Adipocyte (in vitro differentiated cells): ENCODE data around the gene SHROOM3.
A peak's percentile ranks its signal among the peaks of the same experiment; 100 is the strongest.

Source experiments
- DNase-seq: peaks from one replicate; pipeline ENCODE4 v3.0.0-alpha.2; 2015; ENCODE audit warnings: low read depth
- H3K27me3 ChIP-seq: replicated peaks from 2 replicates; pipeline ENCODE4 v1.7.0; 2013; ENCODE audit warnings: mild to moderate bottlenecking, low read length, moderate library complexity; ENCODE audit not compliant: control insufficient read depth, insufficient read depth
- H3K36me3 ChIP-seq: 2 replicates; pipeline ENCODE4 v1.7.0; 2013; ENCODE audit warnings: low read length, mild to moderate bottlenecking, moderate library complexity; ENCODE audit not compliant: control insufficient read depth, insufficient read depth, severe bottlenecking
- H3K4me1 ChIP-seq: 2 replicates; pipeline ENCODE4 v1.7.0; 2013; ENCODE audit warnings: mild to moderate bottlenecking, low read length, moderate library complexity; ENCODE audit not compliant: control insufficient read depth, insufficient read depth
- H3K4me3 ChIP-seq: 2 replicates; pipeline ENCODE4 v1.7.0; 2013; ENCODE audit warnings: mild to moderate bottlenecking, low read length, moderate library complexity
- H3K9ac ChIP-seq: 2 replicates; pipeline ENCODE4 v1.7.0; 2013; ENCODE audit warnings: mild to moderate bottlenecking, low read length, moderate library complexity
- H3K9me3 ChIP-seq: 2 replicates; pipeline ENCODE4 v1.7.0; 2013; ENCODE audit warnings: mild to moderate bottlenecking, low read length, moderate library complexity; ENCODE audit not compliant: control insufficient read depth

Gene SHROOM3

DNA sequence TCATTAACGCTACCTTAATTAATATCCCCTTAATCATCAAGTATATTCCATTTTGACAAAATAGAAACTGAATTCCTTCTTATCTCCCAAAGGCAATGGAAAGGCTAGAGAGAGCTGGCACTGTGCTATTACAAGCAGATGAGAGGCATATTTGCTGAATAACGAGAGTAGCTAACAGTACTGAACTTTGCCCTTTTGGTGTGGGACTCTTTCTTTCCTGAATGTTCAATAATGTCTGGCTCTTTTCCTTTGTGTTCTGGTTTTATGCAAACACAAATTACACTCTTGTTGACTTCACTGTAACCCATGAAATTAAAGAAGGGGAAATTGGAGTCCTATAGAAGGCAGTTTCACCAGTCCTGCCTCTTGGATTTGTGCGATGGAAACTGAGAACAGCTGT is 63.5 kb downstream of the SHROOM3 start:
- no peaks in the 10 kb centered on the region for H3K36me3 ChIP-seq
- no peak overlapping the region for H3K4me3 ChIP-seq
- no peaks in the 10 kb centered on the region for H3K9me3 ChIP-seq
- peaks cover 15% of the 10 kb centered on the region for H3K27me3 ChIP-seq
- DNase-seq: no peak
- no peak overlapping the region for H3K9ac ChIP-seq
- H3K4me1 ChIP-seq: peaks cover 10% of the 10 kb centered on the region

DNA sequence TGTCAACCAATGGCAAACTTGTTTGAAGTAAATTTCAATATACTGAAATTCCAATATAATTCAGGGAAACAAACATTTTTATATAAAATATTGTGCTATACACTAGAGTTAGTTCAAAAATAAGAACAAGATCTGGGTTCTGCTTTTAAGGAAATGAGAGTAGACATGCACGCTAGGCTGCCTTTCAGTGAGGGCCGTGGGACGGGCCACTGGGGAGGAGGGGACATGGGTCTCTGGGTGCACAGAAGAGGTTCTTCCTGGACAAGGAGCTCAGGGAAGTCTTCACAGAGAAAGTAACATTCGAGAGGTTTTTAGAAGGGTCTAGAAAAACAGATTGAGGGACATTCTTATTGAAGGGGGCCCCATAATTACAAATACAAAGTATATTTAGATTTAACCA is 64.4 kb downstream of the SHROOM3 start:
- H3K27me3 ChIP-seq: peaks cover 18% of the 10 kb centered on the region
- peaks cover 10% of the 10 kb centered on the region for H3K4me1 ChIP-seq
- DNase-seq: no peak
- H3K36me3 ChIP-seq: no peaks in the 10 kb centered on the region
- no peak overlapping the region for H3K4me3 ChIP-seq
- no peak overlapping the region for H3K9ac ChIP-seq
- H3K9me3 ChIP-seq: no peaks in the 10 kb centered on the region

DNA sequence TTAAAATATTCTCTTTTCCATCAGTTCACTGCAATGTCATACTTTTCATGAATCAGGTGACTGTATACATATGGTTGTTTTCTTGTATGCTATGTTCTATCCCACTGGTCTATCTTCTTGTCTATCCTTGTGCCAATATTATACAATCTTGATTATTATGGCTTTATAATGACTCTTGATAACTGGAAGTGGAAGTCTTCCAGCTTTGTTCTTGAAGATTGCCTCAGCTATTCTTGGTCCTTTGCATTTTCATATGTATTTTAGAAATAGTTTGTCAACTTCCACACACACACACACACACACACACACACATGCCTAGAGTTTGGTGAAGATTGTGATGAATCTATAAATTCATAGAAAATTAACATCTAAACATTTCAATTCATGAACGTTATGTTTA is 67.9 kb downstream of the SHROOM3 start:
- no peak overlapping the region for H3K4me3 ChIP-seq
- no peaks in the 10 kb centered on the region for H3K9me3 ChIP-seq
- peaks cover 10% of the 10 kb centered on the region for H3K27me3 ChIP-seq
- peaks cover 7% of the 10 kb centered on the region for H3K4me1 ChIP-seq
- DNase-seq: no peak
- no peaks in the 10 kb centered on the region for H3K36me3 ChIP-seq
- no peak overlapping the region for H3K9ac ChIP-seq

DNA sequence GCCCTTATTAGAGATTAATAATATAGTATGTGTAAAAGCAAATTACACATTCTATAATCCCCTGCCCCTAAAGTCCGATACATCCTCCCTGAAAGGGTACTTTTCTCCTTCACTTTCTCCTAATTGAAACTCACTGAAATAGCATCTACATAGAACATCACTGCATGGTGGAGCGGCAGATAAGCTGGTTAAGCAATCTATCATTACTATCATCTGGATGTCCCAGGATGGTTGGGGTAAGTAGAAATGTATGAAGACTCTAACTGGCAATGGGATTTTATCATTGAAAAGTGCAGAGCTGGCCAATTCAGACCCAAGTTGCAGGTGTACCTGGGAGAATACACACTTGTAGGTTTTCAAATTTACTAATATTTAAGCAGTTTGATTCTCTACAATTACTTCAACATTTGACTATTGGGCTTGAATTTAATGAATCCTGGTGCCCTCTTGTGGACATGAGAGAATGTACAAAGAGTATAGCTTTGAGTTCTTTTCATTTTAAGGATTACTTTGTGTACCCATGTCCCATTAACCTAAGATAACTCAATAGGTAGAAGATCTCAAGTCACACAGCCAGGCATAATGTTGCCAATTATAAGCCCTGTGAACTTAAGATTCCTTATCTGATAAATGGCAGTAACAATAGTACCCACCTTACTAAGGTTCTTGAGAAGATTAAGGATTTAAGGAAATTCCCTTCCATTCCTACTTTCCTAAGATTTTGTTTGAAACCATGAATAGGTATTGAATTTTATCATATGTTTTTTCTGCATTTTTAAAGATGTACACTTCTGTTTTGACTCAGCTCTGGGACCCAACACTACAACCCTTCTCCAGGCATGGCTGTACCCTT is 69.8 kb downstream of the SHROOM3 start:
- H3K27me3 ChIP-seq: peaks cover 10% of the 10 kb centered on the region
- no peak overlapping the region for H3K9ac ChIP-seq
- DNase-seq: peak; percentile 84
- H3K4me3 ChIP-seq: no peak overlapping the region
- no peaks in the 10 kb centered on the region for H3K9me3 ChIP-seq
- no peaks in the 10 kb centered on the region for H3K4me1 ChIP-seq
- no peaks in the 10 kb centered on the region for H3K36me3 ChIP-seq

DNA sequence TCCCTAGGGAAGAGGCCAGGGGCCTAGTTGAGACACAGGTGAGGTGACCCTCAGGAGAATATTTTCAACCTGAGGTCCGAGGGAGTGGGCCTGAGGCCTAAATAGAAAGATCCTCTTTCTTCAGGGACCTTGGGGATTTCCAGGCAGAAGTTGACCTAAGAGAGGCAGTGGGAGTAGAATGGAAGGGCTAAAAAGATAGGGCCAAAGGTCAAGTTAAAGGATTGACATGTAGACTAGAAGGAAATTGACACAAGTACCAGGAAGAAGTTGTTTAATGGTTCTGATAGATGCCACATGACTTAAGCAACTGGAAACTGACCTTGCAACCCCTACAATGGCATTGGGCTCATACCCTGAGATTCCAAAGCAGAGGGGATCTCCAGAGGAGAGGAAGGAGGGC is 76.9 kb downstream of the SHROOM3 start:
- Histone ChIP-seq H3K9me3 (no peaks in the 10 kb centered on the region), H3K36me3 (no peaks in the 10 kb centered on the region), H3K27me3 (no peaks in the 10 kb centered on the region), H3K9ac (peak overlapping the region; percentile 18), H3K4me1 (no peaks in the 10 kb centered on the region), H3K4me3 (no peak overlapping the region)
- no peak for DNase-seq

DNA sequence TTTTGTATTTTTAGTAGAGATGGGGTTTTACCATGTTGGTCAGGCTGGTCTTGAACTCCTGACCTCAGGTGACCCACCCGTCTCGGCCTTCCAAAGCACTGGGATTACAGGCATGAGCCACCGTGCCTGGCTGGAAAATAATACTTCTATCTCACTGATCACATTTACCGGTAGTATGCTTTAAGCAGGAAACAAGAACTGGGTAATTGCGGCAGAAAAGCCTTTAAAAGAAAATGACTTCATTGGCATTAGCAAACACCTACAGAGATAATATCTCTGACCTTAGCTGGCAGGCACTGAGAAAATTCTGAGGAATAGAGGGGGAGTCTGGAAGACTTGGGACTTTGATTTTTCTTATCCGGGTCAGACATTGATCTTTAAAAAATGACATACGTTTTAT is 78.5 kb downstream of the SHROOM3 start:
- H3K4me3 ChIP-seq: no peak overlapping the region

DNA sequence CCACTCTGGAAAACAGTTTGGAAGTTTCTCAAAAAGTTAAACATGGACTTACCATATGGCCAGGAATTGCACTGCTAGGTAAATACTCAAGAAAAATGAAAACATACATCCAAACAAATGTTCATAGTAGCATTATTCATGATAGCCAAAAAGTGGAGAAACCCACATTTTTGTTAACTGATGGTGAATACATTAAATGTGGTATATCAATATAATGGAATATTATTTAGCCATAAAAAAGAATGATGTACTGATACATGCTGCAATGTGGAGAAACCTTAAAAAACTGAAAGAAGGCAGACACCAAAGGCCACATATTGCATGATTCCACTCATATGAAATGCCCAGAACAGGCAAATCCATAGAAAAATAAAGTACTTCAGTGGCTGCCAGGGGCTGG is 79.1 kb downstream of the SHROOM3 start:
- no peaks in the 10 kb centered on the region for H3K36me3 ChIP-seq
- no peaks in the 10 kb centered on the region for H3K9me3 ChIP-seq
- no peak overlapping the region for H3K4me3 ChIP-seq
- no peaks in the 10 kb centered on the region for H3K4me1 ChIP-seq
- H3K27me3 ChIP-seq: no peaks in the 10 kb centered on the region
- H3K9ac ChIP-seq: no peak overlapping the region
- no peak for DNase-seq

More for the DNA sequence above, 78.5 kb downstream of the SHROOM3 start:
- Histone ChIP-seq H3K36me3 (no peaks in the 10 kb centered on the region), H3K4me1 (no peaks in the 10 kb centered on the region), H3K9ac (no peak overlapping the region), H3K9me3 (no peaks in the 10 kb centered on the region), H3K27me3 (no peaks in the 10 kb centered on the region)
- DNase-seq: no peak

DNA sequence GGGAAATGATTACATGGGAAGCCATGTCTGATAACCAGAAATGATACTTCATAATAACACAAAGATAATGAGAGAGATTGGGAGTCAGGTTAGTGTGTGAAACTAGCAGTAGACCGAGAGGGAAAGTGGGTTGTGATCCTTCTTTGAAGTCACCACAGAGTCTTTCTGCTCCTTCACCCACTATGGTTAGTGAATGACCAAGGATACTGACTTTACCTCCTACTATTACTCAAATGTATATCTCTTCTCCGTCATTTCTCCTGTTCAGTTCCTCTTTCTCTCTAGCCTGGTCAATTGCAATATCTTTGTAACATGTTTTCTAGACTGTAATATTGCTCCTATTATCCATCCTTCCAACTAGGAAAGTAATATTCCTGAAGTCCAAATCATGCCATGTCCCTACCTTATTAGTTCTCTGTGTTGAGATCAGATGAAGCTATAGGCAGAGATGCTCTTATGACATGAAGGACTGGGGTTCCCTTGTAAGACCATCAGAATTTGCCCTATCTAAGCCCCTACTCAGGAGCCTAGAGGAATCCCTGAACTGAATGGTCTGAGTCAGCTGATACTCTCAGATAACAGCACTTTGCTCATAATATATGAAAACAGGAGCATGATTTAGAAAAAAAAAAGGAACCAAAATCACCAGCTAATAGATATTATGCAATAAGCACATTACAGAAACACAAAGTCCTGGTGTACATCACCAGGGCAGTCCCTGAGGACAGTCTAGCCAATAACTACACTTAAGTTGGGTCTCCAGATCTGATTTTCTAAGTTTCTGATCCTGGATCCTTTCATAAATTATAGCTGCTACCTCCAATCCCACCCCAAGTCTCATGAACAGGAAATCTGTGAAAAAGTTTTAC is 81.2 kb downstream of the SHROOM3 start:
- H3K4me1 ChIP-seq: no peaks in the 10 kb centered on the region
- H3K36me3 ChIP-seq: no peaks in the 10 kb centered on the region
- no peak for DNase-seq
- no peak overlapping the region for H3K9ac ChIP-seq
- H3K4me3 ChIP-seq: no peak overlapping the region
- no peaks in the 10 kb centered on the region for H3K9me3 ChIP-seq
- H3K27me3 ChIP-seq: no peaks in the 10 kb centered on the region

DNA sequence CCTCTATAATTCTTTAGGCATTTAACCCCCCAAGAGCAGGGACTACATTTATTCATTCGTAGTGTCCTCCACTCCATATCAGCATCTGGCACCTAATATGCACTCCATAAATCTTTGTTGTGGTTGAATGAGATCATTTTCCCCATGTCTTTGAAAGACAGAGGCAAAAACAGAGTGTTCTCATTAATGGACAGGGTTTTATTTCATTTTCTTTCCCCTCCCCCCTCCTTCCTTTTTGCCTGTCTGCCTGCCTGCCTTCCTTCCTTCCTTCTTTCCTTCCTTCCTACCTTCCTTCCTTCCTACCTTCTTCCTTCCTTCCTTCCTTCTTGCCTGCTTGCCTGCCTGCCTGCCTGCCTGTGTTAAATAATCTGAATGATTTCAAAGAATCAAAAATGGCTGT is 83.2 kb downstream of the SHROOM3 start:
- no peak overlapping the region for H3K4me3 ChIP-seq
- no peaks in the 10 kb centered on the region for H3K27me3 ChIP-seq
- no peak for DNase-seq
- no peaks in the 10 kb centered on the region for H3K36me3 ChIP-seq
- H3K9me3 ChIP-seq: peaks cover 6% of the 10 kb centered on the region
- H3K9ac ChIP-seq: no peak overlapping the region
- no peaks in the 10 kb centered on the region for H3K4me1 ChIP-seq

DNA sequence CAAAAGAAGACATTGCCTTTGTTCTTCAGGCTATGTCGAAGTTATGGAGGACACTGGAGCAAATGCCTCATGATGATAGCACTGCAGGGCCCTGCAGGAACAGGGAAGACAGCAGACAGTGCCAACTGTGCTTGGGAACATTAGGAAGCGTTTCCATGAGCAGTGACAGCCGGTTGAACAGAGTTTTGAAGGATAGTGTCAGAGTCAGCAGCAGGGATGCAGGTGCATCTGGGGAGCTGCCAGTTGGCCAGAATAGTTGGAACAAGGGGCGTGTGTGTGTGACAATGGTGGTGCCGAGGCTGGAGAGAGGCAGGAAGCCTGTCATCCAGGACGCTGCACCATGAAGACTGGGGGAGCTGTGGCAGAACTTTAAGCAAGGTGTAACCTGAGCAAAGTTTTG is 88.6 kb downstream of the SHROOM3 start:
- H3K9me3 ChIP-seq: peaks cover 6% of the 10 kb centered on the region
- H3K9ac ChIP-seq: no peak overlapping the region
- H3K27me3 ChIP-seq: no peaks in the 10 kb centered on the region
- H3K36me3 ChIP-seq: no peaks in the 10 kb centered on the region
- H3K4me3 ChIP-seq: no peak overlapping the region
- no peak for DNase-seq
- H3K4me1 ChIP-seq: peaks cover 2% of the 10 kb centered on the region

DNA sequence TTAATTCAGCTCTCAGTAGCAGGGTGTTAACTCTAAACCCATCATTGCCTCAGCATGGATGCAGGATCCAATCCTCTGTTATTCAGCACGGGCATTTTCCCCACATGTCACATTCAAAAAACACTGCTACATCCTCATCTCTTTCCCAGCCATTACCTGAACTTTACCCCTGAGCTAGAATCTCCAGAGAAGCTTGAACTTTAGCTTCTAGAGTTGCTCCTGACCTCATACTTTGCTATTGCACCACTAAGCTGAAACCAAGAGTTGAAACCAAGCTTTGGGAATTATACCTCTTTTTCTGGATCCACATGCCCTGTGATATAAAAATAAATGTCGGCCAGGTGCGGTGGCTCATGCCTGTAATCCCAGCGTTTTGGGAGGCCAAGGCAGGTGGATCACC is 90.7 kb downstream of the SHROOM3 start:
- Histone ChIP-seq H3K36me3 (no peaks in the 10 kb centered on the region), H3K27me3 (no peaks in the 10 kb centered on the region), H3K4me3 (no peak overlapping the region), H3K9ac (no peak overlapping the region), H3K9me3 (peaks cover 6% of the 10 kb centered on the region), H3K4me1 (peaks cover 2% of the 10 kb centered on the region)
- no peak for DNase-seq
